HEK293T (cell line): ENCODE results near the gene ATP2A2.

Source experiments
- BHLHE40 ChIP-seq: fragments of 450-650 bp; IDR thresholded peaks from 2 replicates; pipeline ENCODE4 v1.6.1; 2016; ENCODE audit warnings: mild to moderate bottlenecking, moderate library complexity, borderline replicate concordance
- ELF4 ChIP-seq: fragments of 450-650 bp; IDR thresholded peaks from 2 replicates; pipeline ENCODE4 v1.6.1; 2017; ENCODE audit warnings: antibody characterized with exemption
- FOXA1 ChIP-seq: fragments of 450-650 bp; IDR thresholded peaks from 2 replicates; pipeline ENCODE4 v1.6.1; 2016; ENCODE audit warnings: mild to moderate bottlenecking
- FOXK2 ChIP-seq: fragments of 450-650 bp; IDR thresholded peaks from 2 replicates; pipeline ENCODE4 v1.6.1; 2016; ENCODE audit warnings: mild to moderate bottlenecking
- FOXM1 ChIP-seq: fragments of 450-650 bp; IDR thresholded peaks from 2 replicates; pipeline ENCODE4 v1.6.1; 2017; ENCODE audit warnings: mild to moderate bottlenecking, borderline replicate concordance
- NFRKB ChIP-seq: fragments of 450-650 bp; IDR thresholded peaks from 2 replicates; pipeline ENCODE4 v1.6.1; 2016; ENCODE audit warnings: mild to moderate bottlenecking, moderate library complexity
- SP1 ChIP-seq: fragments of 450-650 bp; IDR thresholded peaks from 2 replicates; pipeline ENCODE4 v1.6.1; 2017
- ZNF384 ChIP-seq: fragments of 450-650 bp; IDR thresholded peaks from 2 replicates; pipeline ENCODE4 v1.6.1; 2016

- TF ChIP-seq ZNF384 (no peak), SP1 (no peak), ELF4 (no peak), NFRKB (no peak), FOXK2 (no peak), FOXA1 (no peak), BHLHE40 (no peak), FOXM1 (no peak)
These were observed 49.1 kb downstream of the ATP2A2 start for GRCh38 chr12:110330124-110330523.
